Measurements from ENCODE around the gene TESMIN. TPM values are rescaled to one million over a fixed set of nuclear protein-coding genes. Genes with fewer than 3 reads are reported as not detected.

Gene TESMIN
- total RNA-seq, 4 donors from 2014 or later, result 0.16 to 0.17 TPM; not detected in 2

GRCh38 chr11:68687311-68687710 lies 64.0 kb downstream of the TESMIN start:
- no peaks in the 10 kb centered on the region for H3K36me3 ChIP-seq
- in situ Hi-C loops (cut with MboI; ENCODE audit: low sequenced_read_pairs in 4 of 4), result no loop called here
- peaks cover 39 to 54% (median 40%) of the 10 kb centered on the region in 3 donors for H3K27me3 ChIP-seq
- intact Hi-C loops (cut with DNase I; ENCODE audit: low total_unique reads), result no loop called here
- no peak for DNase-seq
- no peak overlapping the region for H3K27ac ChIP-seq
- ATAC-seq, result no peak
- peaks cover 0 to 6% of the 10 kb centered on the region in 2 donors for H3K4me1 ChIP-seq
- no peak for TF ChIP-seq POLR2A (IDR thresholded peaks at IDR 0.05)
- TF ChIP-seq, protein P1, sequence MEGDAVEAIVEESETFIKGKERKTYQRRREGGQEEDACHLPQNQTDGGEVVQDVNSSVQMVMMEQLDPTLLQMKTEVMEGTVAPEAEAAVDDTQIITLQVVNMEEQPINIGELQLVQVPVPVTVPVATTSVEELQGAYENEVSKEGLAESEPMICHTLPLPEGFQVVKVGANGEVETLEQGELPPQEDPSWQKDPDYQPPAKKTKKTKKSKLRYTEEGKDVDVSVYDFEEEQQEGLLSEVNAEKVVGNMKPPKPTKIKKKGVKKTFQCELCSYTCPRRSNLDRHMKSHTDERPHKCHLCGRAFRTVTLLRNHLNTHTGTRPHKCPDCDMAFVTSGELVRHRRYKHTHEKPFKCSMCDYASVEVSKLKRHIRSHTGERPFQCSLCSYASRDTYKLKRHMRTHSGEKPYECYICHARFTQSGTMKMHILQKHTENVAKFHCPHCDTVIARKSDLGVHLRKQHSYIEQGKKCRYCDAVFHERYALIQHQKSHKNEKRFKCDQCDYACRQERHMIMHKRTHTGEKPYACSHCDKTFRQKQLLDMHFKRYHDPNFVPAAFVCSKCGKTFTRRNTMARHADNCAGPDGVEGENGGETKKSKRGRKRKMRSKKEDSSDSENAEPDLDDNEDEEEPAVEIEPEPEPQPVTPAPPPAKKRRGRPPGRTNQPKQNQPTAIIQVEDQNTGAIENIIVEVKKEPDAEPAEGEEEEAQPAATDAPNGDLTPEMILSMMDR (IDR thresholded peaks at IDR 0.05 in 4 of 5, conservative IDR thresholded peaks at IDR 0.05 in 1 of 5), result no peak
- no peaks in the 10 kb centered on the region for H3K9me3 ChIP-seq
- H3K4me3 ChIP-seq, result no peak overlapping the region

- in situ Hi-C loops (cut with MboI; ENCODE audit: low sequenced_read_pairs in 4 of 4), result no loop called here
- no peaks in the 10 kb centered on the region for H3K9me3 ChIP-seq
- no peak for DNase-seq
These were observed 64.8 kb downstream of the TESMIN start for GRCh38 chr11:68686486-68686885.

DNA sequence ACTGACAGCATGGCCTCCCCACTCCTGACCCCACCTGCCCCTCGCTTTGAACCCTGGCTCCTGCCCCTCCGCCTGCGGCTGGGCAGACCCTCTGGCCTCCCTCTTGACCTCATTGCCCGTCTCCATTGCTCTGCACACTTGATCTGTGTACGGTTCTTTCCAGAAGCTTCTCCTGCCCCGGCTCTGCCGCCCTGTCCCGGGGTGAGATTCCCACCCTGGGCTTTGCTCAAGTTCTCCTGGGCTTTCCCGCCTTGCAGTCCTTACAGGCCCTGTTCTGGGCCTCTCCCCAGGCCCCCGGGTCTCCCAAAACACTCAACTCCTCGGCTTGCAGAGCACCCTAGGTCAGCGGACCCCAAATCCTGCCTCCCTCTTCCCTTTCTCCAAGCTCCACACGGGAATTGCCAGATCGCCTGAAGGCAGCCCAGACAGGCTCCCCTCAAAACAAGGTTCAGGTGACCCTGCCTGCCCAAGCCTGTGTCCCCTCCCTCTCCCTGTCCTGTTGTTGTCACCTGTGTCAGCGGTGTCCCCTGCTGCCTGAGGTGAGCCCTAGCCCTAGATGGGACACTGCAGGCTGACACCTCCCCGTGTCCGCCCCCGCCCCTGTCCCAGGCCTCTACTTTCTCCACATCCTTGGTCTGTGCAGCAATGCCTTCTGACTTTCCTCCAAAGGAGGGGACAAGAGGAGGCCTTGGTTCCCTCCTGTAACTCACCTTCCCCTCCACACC lies 65.5 kb downstream of the TESMIN start:
- Histone ChIP-seq H3K36me3 (no peaks in the 10 kb centered on the region), H3K9me3 (no peaks in the 10 kb centered on the region), H3K27ac (no peak overlapping the region), H3K4me3 (no peak overlapping the region), H3K4me1 (peaks cover 0 to 6% of the 10 kb centered on the region in 2 donors), H3K27me3 (peaks cover 34 to 56% (median 39%) of the 10 kb centered on the region in 3 donors)
- DNase-seq, result no peak
- no peak for TF ChIP-seq POLR2A (IDR thresholded peaks at IDR 0.05)
- TF ChIP-seq, protein P1 (IDR thresholded peaks at IDR 0.05 in 4 of 5, conservative IDR thresholded peaks at IDR 0.05 in 1 of 5), result no peak
- ATAC-seq, result no peak
- in situ Hi-C loops (cut with MboI; ENCODE audit: low sequenced_read_pairs in 4 of 4) (no loop called here), intact Hi-C loops (cut with DNase I; ENCODE audit: low total_unique reads) (no loop called here)

More at GRCh38 chr11:68686486-68686885, 64.8 kb downstream of the TESMIN start:
- no peak for TF ChIP-seq POLR2A (IDR thresholded peaks at IDR 0.05)
- TF ChIP-seq, protein P1 (IDR thresholded peaks at IDR 0.05 in 4 of 5, conservative IDR thresholded peaks at IDR 0.05 in 1 of 5), result no peak
- H3K4me1 ChIP-seq, result peaks cover 0 to 6% of the 10 kb centered on the region in 2 donors
- no peak overlapping the region for H3K4me3 ChIP-seq
- ATAC-seq, result no peak
- H3K27ac ChIP-seq, result no peak overlapping the region
- intact Hi-C loops (cut with DNase I; ENCODE audit: low total_unique reads), result no loop called here
- peaks cover 39 to 56% (median 40%) of the 10 kb centered on the region in 3 donors for H3K27me3 ChIP-seq
- H3K36me3 ChIP-seq, result no peaks in the 10 kb centered on the region

DNA sequence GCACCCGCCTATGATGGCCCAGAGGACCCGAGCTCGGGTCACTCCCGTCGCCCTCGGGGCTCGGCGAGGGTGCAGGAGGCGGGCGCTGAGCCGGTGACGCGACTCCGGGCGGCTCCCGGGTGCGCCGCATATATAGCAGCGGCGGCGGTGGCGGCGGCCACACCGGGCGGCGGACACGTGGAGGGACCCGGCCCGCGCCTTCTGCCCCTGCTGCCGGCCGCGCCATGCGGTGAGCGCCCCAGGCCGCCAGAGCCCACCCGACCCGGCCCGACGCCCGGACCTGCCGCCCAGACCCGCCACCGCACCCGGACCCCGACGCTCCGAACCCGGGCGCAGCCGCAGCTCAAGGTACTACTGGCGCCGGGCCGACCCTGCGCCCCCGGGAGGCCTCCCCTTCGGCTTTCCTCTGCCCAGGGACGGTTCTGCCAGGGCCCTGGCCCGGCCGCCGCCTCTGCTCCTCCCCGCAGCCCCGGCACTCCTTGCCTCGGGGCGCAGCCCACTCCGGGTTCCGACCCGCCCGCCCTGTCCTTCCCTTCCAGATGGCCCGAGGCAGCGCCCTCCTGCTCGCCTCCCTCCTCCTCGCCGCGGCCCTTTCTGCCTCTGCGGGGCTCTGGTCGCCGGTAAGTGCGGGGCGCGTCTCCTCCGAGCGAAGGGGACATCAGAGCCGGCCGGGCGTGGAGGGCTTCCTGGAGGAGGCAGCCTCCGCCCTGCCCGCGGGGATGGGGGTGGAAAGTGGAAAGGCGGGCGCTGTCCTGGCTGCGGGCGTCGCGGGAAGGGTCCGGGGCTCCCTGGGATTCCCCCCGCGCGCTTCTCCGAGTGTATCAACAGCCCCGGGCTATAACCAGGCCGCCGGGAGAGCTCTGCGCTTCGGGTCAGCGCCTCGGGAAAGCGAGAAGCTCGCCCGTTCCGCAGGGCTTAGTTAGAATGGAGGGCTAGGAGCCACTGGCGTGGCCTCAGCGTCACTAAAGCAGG lies 66.6 kb downstream of the TESMIN start, which contains the start of gene GAL:
TSS of gene GAL (plus strand) at position 160 of the 972 bp plus-strand sequence. CDS start at position 540, 380 bp downstream.
- peaks cover 29 to 54% (median 39%) of the 10 kb centered on the region in 3 donors for H3K27me3 ChIP-seq
- in situ Hi-C loops (cut with MboI; ENCODE audit: low sequenced_read_pairs in 4 of 4), result no loop called here
- no peak for DNase-seq
- ATAC-seq, result no peak
- H3K4me1 ChIP-seq, result peaks cover 0 to 6% of the 10 kb centered on the region in 2 donors
- TF ChIP-seq, protein P1 (IDR thresholded peaks at IDR 0.05 in 4 of 5, conservative IDR thresholded peaks at IDR 0.05 in 1 of 5), result no peak
- TF ChIP-seq POLR2A (IDR thresholded peaks at IDR 0.05), result no peak
- H3K27ac ChIP-seq, result no peak within 1 kb of the TSS
- peak within 1 kb of the TSS in 3 of 4 donors; percentile 27 to 43 (median 33) for H3K4me3 ChIP-seq
- intact Hi-C loops (cut with DNase I; ENCODE audit: low total_unique reads), result no loop called here
- H3K9me3 ChIP-seq, result no peaks in the 10 kb centered on the region
- H3K36me3 ChIP-seq, result no peaks in the 10 kb centered on the region
